Stimulated activated effector memory CD8-positive, alpha-beta T cell treated with anti-CD3 and anti-CD28 coated beads, Interleukin-12 subunit alpha, Interleukin-12 subunit beta, amount 100 ng/mL, for 72 hours (primary cell): ENCODE data around the gene OGDH.
A peak's percentile ranks its signal among the peaks of the same experiment; 100 is the strongest.

Source experiments
- ATAC-seq: fragments of 150-1000 bp; cut with Tn5 transposase; 2 replicates; pipeline ENCODE4 v1.10.0; 2021
- DNase-seq, 2 donors: peaks; one replicate each; pipeline ENCODE4 v3.0.0; 2021 to 2022; ENCODE audit warnings: low spot score in 2 of 2
- H3K27ac Mint-ChIP-seq: one replicate; pipeline ENCODE4 v1.8.0; 2022; ENCODE audit warnings: mild to moderate bottlenecking, mixed read lengths
- H3K36me3 Mint-ChIP-seq: one replicate; pipeline ENCODE4 v1.8.0; 2022; ENCODE audit warnings: mild to moderate bottlenecking, mixed read lengths
- H3K4me1 Mint-ChIP-seq: one replicate; pipeline ENCODE4 v1.8.0; 2022; ENCODE audit warnings: mixed read lengths
- H3K4me3 Mint-ChIP-seq: one replicate; pipeline ENCODE4 v1.8.0; 2022; ENCODE audit warnings: mild to moderate bottlenecking, mixed read lengths
- H3K9me3 Mint-ChIP-seq: one replicate; pipeline ENCODE4 v1.8.0; 2022; ENCODE audit warnings: mixed read lengths

The OGDH gene

DNA sequence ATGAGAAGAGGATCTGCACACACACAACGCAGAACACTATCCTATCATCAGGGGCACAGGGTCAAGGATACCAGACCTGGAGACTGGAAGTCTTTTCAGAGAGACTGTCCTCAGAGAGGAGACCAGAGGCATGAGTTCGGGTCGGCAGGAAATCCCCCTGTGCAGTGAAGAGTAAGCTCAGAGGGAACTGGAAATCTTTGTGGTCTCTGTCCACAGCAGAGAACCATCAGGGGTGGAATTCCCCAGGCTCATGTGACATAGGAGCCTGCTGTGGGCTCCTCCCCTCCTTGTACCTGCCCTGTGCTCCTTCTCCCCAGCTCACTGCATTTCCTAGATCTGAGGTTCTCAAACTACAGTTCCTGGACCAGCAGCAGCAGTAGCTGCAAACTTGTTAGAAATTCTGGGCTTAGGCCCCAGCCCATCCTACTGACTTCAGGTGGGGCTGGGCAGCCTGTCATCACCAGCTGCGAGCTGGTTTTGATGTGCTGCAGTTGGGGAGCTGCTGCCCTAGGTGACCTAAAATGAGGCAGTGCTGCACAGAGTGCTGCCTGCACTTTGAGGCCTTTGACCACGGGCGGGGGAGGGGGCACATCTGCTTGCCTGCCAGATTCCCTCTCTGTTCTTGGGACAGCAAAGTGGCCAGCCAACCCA is 144.6 kb downstream of the OGDH start:
- Mint-ChIP-seq H3K4me1 (peaks cover 51% of the 10 kb centered on the region), H3K36me3 (peaks cover 43% of the 10 kb centered on the region), H3K4me3 (peak overlapping the region; percentile 93), H3K27ac (peak overlapping the region; percentile 80), H3K9me3 (no peaks in the 10 kb centered on the region)
- DNase-seq, result peak in 1 of 2 donors; percentile 68
- peak; percentile 63 for ATAC-seq

DNA sequence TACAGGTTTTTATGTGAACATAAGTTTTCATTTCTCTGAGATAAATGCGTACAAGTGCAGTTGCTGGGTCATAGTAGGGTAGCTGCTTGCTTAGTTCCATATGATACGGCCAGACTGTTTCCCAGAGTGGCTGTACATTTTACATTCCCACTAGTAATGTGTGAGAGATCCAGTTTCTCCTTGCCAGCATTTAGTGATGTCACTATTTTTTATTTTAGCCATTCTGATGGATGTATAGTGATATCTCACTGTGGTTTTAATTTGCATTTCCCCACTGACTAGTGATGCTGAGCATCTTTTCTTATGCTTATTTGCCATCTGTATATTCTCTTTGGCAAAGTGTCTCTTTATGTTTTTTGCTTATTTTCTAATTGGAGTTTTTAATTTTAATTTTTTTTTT is 146.4 kb downstream of the OGDH start:
- Mint-ChIP-seq H3K9me3 (no peaks in the 10 kb centered on the region), H3K4me3 (peak overlapping the region; percentile 33), H3K4me1 (peaks cover 45% of the 10 kb centered on the region), H3K27ac (peak overlapping the region; percentile 69), H3K36me3 (peaks cover 52% of the 10 kb centered on the region)
- ATAC-seq, result no peak
- DNase-seq, result no peak

- DNase-seq (no peak), ATAC-seq (no peak)
- peaks cover 35% of the 10 kb centered on the region for H3K4me1 Mint-ChIP-seq
- peak overlapping the region; percentile 75 for H3K27ac Mint-ChIP-seq
- no peak overlapping the region for H3K4me3 Mint-ChIP-seq
- peaks cover 66% of the 10 kb centered on the region for H3K36me3 Mint-ChIP-seq
- no peaks in the 10 kb centered on the region for H3K9me3 Mint-ChIP-seq
Observed at GRCh38 chr7:44754802-44755697, 148.6 kb downstream of the OGDH start.

GRCh38 chr7:44755698-44756627 is 149.5 kb downstream of the OGDH start:
- Mint-ChIP-seq H3K36me3 (peaks cover 74% of the 10 kb centered on the region), H3K4me3 (no peak overlapping the region), H3K9me3 (no peaks in the 10 kb centered on the region), H3K27ac (peak overlapping the region; percentile 75), H3K4me1 (peaks cover 26% of the 10 kb centered on the region)
- DNase-seq, result no peak
- ATAC-seq, result no peak

GRCh38 chr7:44756904-44757303 is 150.5 kb downstream of the OGDH start:
- DNase-seq, result no peak
- Mint-ChIP-seq H3K4me3 (no peak overlapping the region), H3K4me1 (peaks cover 20% of the 10 kb centered on the region), H3K36me3 (peaks cover 75% of the 10 kb centered on the region), H3K27ac (no peak overlapping the region), H3K9me3 (no peaks in the 10 kb centered on the region)
- ATAC-seq, result no peak

GRCh38 chr7:44757311-44757710 is 150.9 kb downstream of the OGDH start:
- Mint-ChIP-seq H3K4me1 (peaks cover 17% of the 10 kb centered on the region), H3K27ac (no peak overlapping the region), H3K9me3 (no peaks in the 10 kb centered on the region), H3K36me3 (peaks cover 78% of the 10 kb centered on the region), H3K4me3 (no peak overlapping the region)
- DNase-seq (no peak), ATAC-seq (no peak)

DNA sequence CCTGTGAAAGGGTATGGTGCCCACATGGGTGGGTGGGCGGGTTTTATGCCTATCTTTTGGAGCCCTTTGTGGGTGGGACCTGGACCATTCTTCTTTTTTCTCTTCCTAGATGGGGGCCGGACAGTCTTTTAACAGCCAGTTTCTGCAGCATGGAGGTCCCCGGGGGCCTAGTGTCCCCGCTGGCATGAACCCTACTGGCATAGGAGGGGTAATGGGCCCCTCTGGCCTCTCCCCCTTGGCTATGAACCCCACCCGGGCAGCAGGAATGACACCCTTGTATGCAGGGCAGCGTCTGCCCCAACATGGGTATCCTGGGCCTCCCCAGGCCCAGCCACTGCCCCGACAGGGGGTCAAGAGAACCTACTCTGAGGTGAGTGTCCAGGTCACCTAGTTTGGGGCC is 151.3 kb downstream of the OGDH start:
- Mint-ChIP-seq H3K36me3 (peaks cover 78% of the 10 kb centered on the region), H3K27ac (no peak overlapping the region), H3K9me3 (no peaks in the 10 kb centered on the region), H3K4me1 (peaks cover 13% of the 10 kb centered on the region), H3K4me3 (no peak overlapping the region)
- DNase-seq (no peak), ATAC-seq (no peak)
